22Rv1 (cell line): ENCODE data around the gene PDLIM5.

ENCODE experiments used
- CTCF ChIP-seq: fragments of 450-650 bp; IDR thresholded peaks from 2 replicates; pipeline ENCODE4 v1.5.1; 2017; ENCODE audit warnings: mild to moderate bottlenecking
- ZFX ChIP-seq: fragments of 450-650 bp; IDR thresholded peaks from 2 replicates; pipeline ENCODE4 v1.6.1; 2017; ENCODE audit warnings: antibody characterized with exemption, borderline replicate concordance

GRCh38 chr4:94653984-94654609, 202.4 kb downstream of the PDLIM5 start:
- no peak for TF ChIP-seq CTCF
- TF ChIP-seq ZFX = no peak
